Measurements from ENCODE around the gene MRPS17.

The MRPS17 gene

GRCh38 chr7:56003749-56004148, 52.1 kb downstream of the MRPS17 start:
- POLR2A ChIA-PET, result no interaction called here
- DNase-seq (ENCODE audit: low read depth, low spot score), result no peak
- no peak overlapping the region for H3K4me3 ChIP-seq (ENCODE audit: low read depth, low read length)
- no peak for TF ChIP-seq CTCF (IDR thresholded peaks at IDR 0.05; ENCODE audit: insufficient read depth, low read length, missing control alignments)
- CTCF ChIA-PET, result interaction anchor here (1.4 to 6.0 kb wide), 6 partner anchors 11 to 70 kb away, joined by 4 to 72 read pairs (median 6); no protein-coding TSS in a partner anchor

Data from AG04449 (cell line).